Sigmoid colon (tissue), 7 donors: Measurements from ENCODE around the gene MAD1L1. TPM values are rescaled to one million over a fixed set of nuclear protein-coding genes. Genes with fewer than 3 reads are reported as not detected.

Experiments
- DNase-seq: peaks from one replicate; pipeline ENCODE4 v3.0.0-alpha.2; 2019
- H3K27ac ChIP-seq, 4 donors: fragments of 200-600 bp; sonication (generic); one replicate each; pipeline ENCODE4 v1.5.1; 2016 to 2019; ENCODE audit warnings: mild to moderate bottlenecking in 1 of 4
- H3K27me3 ChIP-seq, 3 donors: fragments of 200-600 bp; sonication (generic); one replicate each; pipeline ENCODE4 v1.5.1; 2019; ENCODE audit warnings: mild to moderate bottlenecking in 1 of 3
- H3K36me3 ChIP-seq, 4 donors: fragments of 200-600 bp; sonication (generic); one replicate each; pipeline ENCODE4 v1.5.1; 2016 to 2019
- H3K4me1 ChIP-seq, 4 donors: fragments of 200-600 bp; sonication (generic); one replicate each; pipeline ENCODE4 v1.5.1; 2017 to 2019
- H3K4me3 ChIP-seq, 4 donors: fragments of 200-600 bp; sonication (generic); one replicate each; pipeline ENCODE4 v1.5.1; 2017 to 2019; ENCODE audit warnings: mild to moderate bottlenecking in 2 of 4, moderate library complexity in 1 of 4
- H3K9me3 ChIP-seq, 4 donors: fragments of 200-600 bp in 3 of 4; sonication (generic) in 3 of 4; one replicate each; pipeline versions ENCODE4 v1.5.1 to v1.6.1; 2013 to 2019
- CTCF ChIP-seq, 4 experiments: fragments of 450-650 bp in 3 of 4; fragments of 200-600 bp in 1 of 4; IDR thresholded peaks; one replicate each; pipeline ENCODE4 v1.5.1; 2016 to 2019; ENCODE audit warnings: antibody characterized with exemption in 4 of 4, mild to moderate bottlenecking in 3 of 4, moderate library complexity in 2 of 4
- EP300 ChIP-seq, 4 donors: sonication (generic); formaldehyde crosslinking; IDR thresholded peaks; one replicate each; pipeline ENCODE4 v1.6.1; 2017; ENCODE audit warnings: antibody characterized with exemption in 4 of 4
- POLR2A ChIP-seq, 2 donors: fragments of 450-650 bp; IDR thresholded peaks; one replicate each; pipeline ENCODE4 v1.6.1; 2016; ENCODE audit warnings: antibody characterized with exemption in 2 of 2, mild to moderate bottlenecking in 2 of 2, moderate library complexity in 2 of 2
- POLR2AphosphoS5 ChIP-seq, 4 donors: sonication (generic); formaldehyde crosslinking; IDR thresholded peaks; one replicate each; pipeline ENCODE4 v1.6.1; 2017; ENCODE audit warnings: antibody characterized with exemption in 4 of 4
- WGBS, 2 donors: extraction: QIAGEN DNeasy Blood & Tissue Kit; methylation state at CpG; one replicate each; pipeline ENCODE4 v1.1.7; 2013; 5-methylcytosine and 5-hydroxymethylcytosine counted together
- intact Hi-C: fragments of 100-400 bp; cut with DNase I; formaldehyde crosslinking; loops from one replicate; pipeline ENCODE4 v1.15.1; 2023
- polyA plus RNA-seq, 3 donors: library from polyadenylated mRNA; stranded (reverse); fragments of 200-250 nt; gene quantifications; one replicate each; pipeline ENCODE4 v1.2.3, GENCODE V29; 2013
- total RNA-seq, 4 donors: library from RNA; depleted of rRNA; stranded (reverse); fragments of >200 nt; gene quantifications; one replicate each; pipeline ENCODE4 v1.1.0, GENCODE V29; 2016
- donor health status: healthy with polysubstance abuse.
- donor health status: Bipolar disorder and iron deficiency.
- donor health status: healthy.

Gene MAD1L1
- total and polyA plus RNA-seq, 7 donors = 10.2 to 38.4 (median 20.6) TPM

- peaks cover 0 to 7% (median 0%) of the 10 kb centered on the region in 4 donors for H3K36me3 ChIP-seq
- WGBS, 2 donors = 94 to 95% methylated on average over 45 of the region's 45 CpGs
- H3K4me1 ChIP-seq = peaks cover 0 to 12% (median 0%) of the 10 kb centered on the region in 4 donors
- H3K27me3 ChIP-seq = no peaks in the 10 kb centered on the region
- intact Hi-C loops = no loop called here
- no peaks in the 10 kb centered on the region for H3K9me3 ChIP-seq
- TF ChIP-seq EP300 (IDR thresholded peaks at IDR 0.05) (no peak), POLR2A (IDR thresholded peaks at IDR 0.05) (no peak), CTCF (IDR thresholded peaks at IDR 0.05) (no peak), POLR2AphosphoS5 (IDR thresholded peaks at IDR 0.05) (no peak)
- no peak for DNase-seq
- no peak overlapping the region for H3K4me3 ChIP-seq
- H3K27ac ChIP-seq = no peak overlapping the region
Measured at GRCh38 chr7:1953199-1954190, 279.2 kb downstream of the MAD1L1 start.

GRCh38 chr7:1952781-1953180, 280.0 kb downstream of the MAD1L1 start:
- H3K27me3 ChIP-seq = no peaks in the 10 kb centered on the region
- H3K9me3 ChIP-seq = no peaks in the 10 kb centered on the region
- H3K4me1 ChIP-seq = peaks cover 0 to 12% (median 0%) of the 10 kb centered on the region in 4 donors
- H3K27ac ChIP-seq = no peak overlapping the region
- intact Hi-C loops = no loop called here
- 96 to 97% methylated on average over 15 of the region's 15 CpGs for WGBS, 2 donors
- peaks cover 0 to 7% (median 0%) of the 10 kb centered on the region in 4 donors for H3K36me3 ChIP-seq
- H3K4me3 ChIP-seq = no peak overlapping the region
- TF ChIP-seq POLR2AphosphoS5 (IDR thresholded peaks at IDR 0.05) (no peak), EP300 (IDR thresholded peaks at IDR 0.05) (no peak), POLR2A (IDR thresholded peaks at IDR 0.05) (no peak), CTCF (IDR thresholded peaks at IDR 0.05) (no peak)
- DNase-seq = no peak

- H3K4me1 ChIP-seq = peaks cover 0 to 12% (median 0%) of the 10 kb centered on the region in 4 donors
- H3K27ac ChIP-seq = no peak overlapping the region
- no peaks in the 10 kb centered on the region for H3K27me3 ChIP-seq
- no peak for DNase-seq
- no peak overlapping the region for H3K4me3 ChIP-seq
- WGBS, 2 donors = 97% methylated on average over 28 of the region's 28 CpGs
- TF ChIP-seq EP300 (IDR thresholded peaks at IDR 0.05) (no peak), POLR2A (IDR thresholded peaks at IDR 0.05) (no peak), POLR2AphosphoS5 (IDR thresholded peaks at IDR 0.05) (no peak), CTCF (IDR thresholded peaks at IDR 0.05) (no peak)
- H3K9me3 ChIP-seq = no peaks in the 10 kb centered on the region
- peaks cover 0 to 5% (median 0%) of the 10 kb centered on the region in 4 donors for H3K36me3 ChIP-seq
- intact Hi-C loops = no loop called here
Measured at GRCh38 chr7:1952169-1952760, 280.5 kb downstream of the MAD1L1 start.

GRCh38 chr7:1951600-1951999, 281.1 kb downstream of the MAD1L1 start:
- Histone ChIP-seq H3K4me1 (peaks cover 0 to 12% (median 0%) of the 10 kb centered on the region in 4 donors), H3K27ac (no peak overlapping the region), H3K36me3 (no peaks in the 10 kb centered on the region), H3K4me3 (no peak overlapping the region), H3K27me3 (no peaks in the 10 kb centered on the region), H3K9me3 (no peaks in the 10 kb centered on the region)
- WGBS, 2 donors = 91 to 92% methylated on average over 17 of the region's 17 CpGs
- DNase-seq = no peak
- TF ChIP-seq EP300 (IDR thresholded peaks at IDR 0.05) = no peak
- TF ChIP-seq POLR2AphosphoS5 (IDR thresholded peaks at IDR 0.05) = no peak
- no peak for TF ChIP-seq CTCF (IDR thresholded peaks at IDR 0.05)
- TF ChIP-seq POLR2A (IDR thresholded peaks at IDR 0.05) = no peak
- intact Hi-C loops = no loop called here
